GM19455 (cell line): ENCODE measurements around the gene LRGUK.
"Not testable (repeated sequence)": the region's sequence is repeated elsewhere in the genome, so short reads cannot be mapped to it uniquely, and the experiment has no call there.

ENCODE experiments used
- ATAC-seq: cut with Tn5 transposase; IDR thresholded peaks from one replicate; pipeline ENCODE4 v1.9.1; 2021; ENCODE audit not compliant: unreplicated experiment

LRGUK gene

DNA sequence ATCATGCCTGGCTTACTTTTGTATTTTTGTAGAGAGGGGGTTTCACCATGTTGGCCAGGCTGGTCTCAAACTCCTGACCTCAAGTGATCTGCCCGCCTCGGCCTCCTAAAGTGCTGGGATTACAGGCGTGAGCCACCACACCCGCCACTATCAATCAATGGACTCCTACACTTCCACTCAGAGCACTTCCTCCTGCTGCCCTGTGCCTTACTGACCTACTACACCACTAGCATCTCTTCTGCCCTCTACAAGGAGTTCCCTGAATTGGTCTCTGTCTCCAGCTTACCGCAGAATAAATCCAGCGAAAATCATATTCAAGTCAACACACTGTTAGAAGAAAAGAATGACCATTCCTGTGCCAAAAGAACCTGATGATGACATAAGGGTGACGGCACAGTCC lies 168.8 kb downstream of the LRGUK start:
- not testable (repeated sequence) for ATAC-seq

- no peak for ATAC-seq
Observed at GRCh38 chr7:134297489-134297888, 170.3 kb downstream of the LRGUK start.

GRCh38 chr7:134298902-134299683 lies 172.0 kb downstream of the LRGUK start:
- no peak for ATAC-seq

- no peak for ATAC-seq
Observed at GRCh38 chr7:134300988-134301387, 173.8 kb downstream of the LRGUK start.

DNA sequence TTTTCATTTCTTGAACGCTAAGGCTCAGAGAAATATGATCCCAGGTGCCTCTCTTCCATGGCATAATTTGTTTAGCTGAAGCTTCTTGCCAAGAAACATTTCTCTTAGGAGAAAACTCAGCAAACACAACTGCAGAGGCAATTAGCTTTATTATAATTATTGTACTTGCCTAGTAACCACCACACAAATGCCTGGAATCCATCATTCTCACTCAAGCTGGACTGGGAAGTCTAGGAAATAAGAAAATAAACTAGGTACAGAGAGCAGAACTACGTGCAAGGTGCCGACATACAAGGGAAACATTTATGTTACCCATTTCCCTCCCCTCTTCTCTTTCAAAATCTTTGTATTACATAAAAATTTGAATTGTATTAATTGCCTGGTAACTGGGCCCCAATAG lies 174.5 kb downstream of the LRGUK start:
- ATAC-seq = no peak

DNA sequence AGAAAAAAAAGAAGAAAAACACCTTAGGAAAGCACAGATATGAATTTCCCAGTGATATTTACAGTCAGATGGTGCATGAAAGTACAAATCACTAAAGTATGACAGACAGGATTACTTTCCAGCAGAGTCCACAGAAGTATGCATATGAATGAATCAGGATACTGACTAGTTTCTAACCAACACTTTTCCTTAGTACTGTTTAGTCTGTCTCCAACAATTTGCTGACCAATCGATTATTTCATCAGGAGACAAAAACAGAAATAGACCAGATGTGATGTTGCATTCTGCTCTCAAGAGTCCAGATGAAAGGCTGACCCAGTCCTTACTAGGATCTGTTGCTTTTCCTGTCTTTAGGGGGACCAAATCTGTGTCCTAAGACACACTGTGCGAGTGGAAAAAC lies 175.0 kb downstream of the LRGUK start:
- ATAC-seq = no peak

DNA sequence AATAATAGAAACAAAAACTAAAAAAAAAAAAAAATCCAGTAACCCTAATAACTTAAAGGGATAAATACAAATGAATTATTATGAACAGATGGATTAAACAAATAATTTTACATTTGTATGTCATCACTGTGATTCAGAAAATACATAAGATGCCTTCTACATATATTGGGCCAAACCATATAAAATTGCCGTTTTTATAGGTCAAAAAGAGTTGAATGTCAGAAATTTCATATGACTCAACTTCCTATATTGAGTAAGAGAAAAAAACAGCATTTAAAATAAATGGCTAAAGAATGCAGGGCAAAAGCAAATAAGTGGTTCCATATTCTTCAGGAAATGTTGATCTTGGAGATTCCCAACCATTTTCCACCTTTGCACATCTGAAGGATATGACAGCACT lies 180.2 kb downstream of the LRGUK start:
- ATAC-seq = no peak

- ATAC-seq = no peak
Observed at GRCh38 chr7:134308548-134308947, 181.4 kb downstream of the LRGUK start.

- no peak for ATAC-seq
Observed at GRCh38 chr7:134311807-134312206, 184.7 kb downstream of the LRGUK start.

- ATAC-seq = no peak
Observed at GRCh38 chr7:134312717-134313116, 185.6 kb downstream of the LRGUK start.

DNA sequence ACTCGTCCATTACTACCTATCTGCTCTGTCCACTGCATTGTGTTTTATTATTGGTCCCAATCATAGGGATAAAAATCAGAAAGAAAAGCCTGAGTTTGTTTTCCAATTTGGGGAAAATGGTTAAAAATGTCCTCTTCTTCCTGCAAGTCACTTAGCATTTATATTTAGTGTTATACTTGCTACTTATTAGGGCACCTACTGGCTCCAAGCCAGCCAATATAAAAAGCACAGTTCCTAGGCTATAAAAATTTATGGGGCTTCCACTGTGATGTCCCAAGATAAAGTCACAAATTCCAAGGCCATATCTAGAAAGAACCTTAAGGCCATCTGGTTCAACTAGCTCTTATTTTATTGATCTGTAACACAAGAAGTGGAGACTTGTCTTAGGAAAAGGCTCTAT lies 186.4 kb downstream of the LRGUK start:
- no peak for ATAC-seq
